ENCODE measurements around the gene CLCA4.
"Not testable (repeated sequence)": the region's sequence is repeated elsewhere in the genome, so short reads cannot be mapped to it uniquely, and the experiment has no call there.

CLCA4 gene

GRCh38 chr1:86596741-86597290 is 49.9 kb downstream of the CLCA4 start:
- DNase-seq (ENCODE audit: extremely low read depth in 1 of 2, low read depth in 1 of 2) = no peak

- DNase-seq (ENCODE audit: extremely low read depth in 1 of 2, low read depth in 1 of 2) = not testable (repeated sequence)
Observed at GRCh38 chr1:86606080-86606479, 59.2 kb downstream of the CLCA4 start.

- DNase-seq (ENCODE audit: extremely low read depth in 1 of 2, low read depth in 1 of 2) = no peak
Observed at GRCh38 chr1:86616433-86616832, 69.6 kb downstream of the CLCA4 start.

- no peak for DNase-seq (ENCODE audit: extremely low read depth in 1 of 2, low read depth in 1 of 2)
Observed at GRCh38 chr1:86616871-86617270, 70.0 kb downstream of the CLCA4 start.

GRCh38 chr1:86618358-86618757 is 71.5 kb downstream of the CLCA4 start:
- no peak for DNase-seq (ENCODE audit: extremely low read depth in 1 of 2, low read depth in 1 of 2)

- no peak for DNase-seq (ENCODE audit: extremely low read depth in 1 of 2, low read depth in 1 of 2)
Observed at GRCh38 chr1:86619313-86619712, 72.4 kb downstream of the CLCA4 start.

- DNase-seq (ENCODE audit: extremely low read depth in 1 of 2, low read depth in 1 of 2) = no peak
Observed at GRCh38 chr1:86621286-86621685, 74.4 kb downstream of the CLCA4 start.
